Trophoblast cell (in vitro differentiated cells and primary cell): ENCODE results near the gene PIP5K1C.

Experiments used
- DNase-seq, 2 donors: peaks; one replicate each; pipeline ENCODE4 v3.0.0-alpha.2; 2016
- H2AFZ ChIP-seq: 2 replicates; pipeline ENCODE4 v1.6.1; 2013; ENCODE audit warnings: low read length, moderate library complexity, mild to moderate bottlenecking; ENCODE audit not compliant: insufficient read depth, poor library complexity
- H2AK5ac ChIP-seq: 2 replicates; pipeline ENCODE4 v1.6.1; 2013; ENCODE audit warnings: mild to moderate bottlenecking, low read length
- H2BK120ac ChIP-seq: 2 replicates; pipeline ENCODE4 v1.6.1; 2013; ENCODE audit warnings: low read length, mild to moderate bottlenecking, moderate library complexity; ENCODE audit not compliant: insufficient read depth, poor library complexity
- H2BK12ac ChIP-seq: 2 replicates; pipeline ENCODE4 v1.6.1; 2013; ENCODE audit warnings: mild to moderate bottlenecking, low read length, moderate library complexity
- H2BK5ac ChIP-seq: 2 replicates; pipeline ENCODE4 v1.6.1; 2013; ENCODE audit warnings: low read length, low read depth, moderate library complexity, mild to moderate bottlenecking; ENCODE audit not compliant: poor library complexity
- H3K14ac ChIP-seq: 2 replicates; pipeline ENCODE4 v1.6.1; 2013; ENCODE audit warnings: mild to moderate bottlenecking, low read length
- H3K18ac ChIP-seq: 2 replicates; pipeline ENCODE4 v1.6.1; 2013; ENCODE audit warnings: mild to moderate bottlenecking, low read length
- H3K23ac ChIP-seq: 2 replicates; pipeline ENCODE4 v1.6.1; 2013; ENCODE audit warnings: low read length
- H3K27ac ChIP-seq: 2 replicates; pipeline ENCODE4 v1.5.1; 2013; ENCODE audit warnings: low read depth, mild to moderate bottlenecking, inconsistent platforms, low read length, moderate library complexity
- H3K27me3 ChIP-seq: 2 replicates; pipeline ENCODE4 v1.6.1; 2013; ENCODE audit warnings: inconsistent platforms, mild to moderate bottlenecking, low read length, moderate library complexity; ENCODE audit not compliant: insufficient read depth
- H3K36me3 ChIP-seq, 2 experiments: 1 replicate in 1 of 2; 2 replicates in 1 of 2; pipeline ENCODE4 v1.6.1; 2013; ENCODE audit warnings: low read length in 2 of 2, mild to moderate bottlenecking in 2 of 2, moderate library complexity in 1 of 2; ENCODE audit not compliant: insufficient read depth in 2 of 2, control insufficient read depth in 1 of 2
- H3K4ac ChIP-seq: 2 replicates; pipeline ENCODE4 v1.6.1; 2013; ENCODE audit warnings: low read depth, mild to moderate bottlenecking, low read length, moderate library complexity
- H3K4me1 ChIP-seq, 2 experiments: 1 replicate in 1 of 2; 2 replicates in 1 of 2; pipeline ENCODE4 v1.6.1; 2013; ENCODE audit warnings: low read length in 2 of 2, mild to moderate bottlenecking in 2 of 2, moderate library complexity in 1 of 2; ENCODE audit not compliant: insufficient read depth in 2 of 2, control insufficient read depth in 1 of 2
- H3K4me2 ChIP-seq: 2 replicates; pipeline ENCODE4 v1.6.1; 2013; ENCODE audit warnings: inconsistent platforms, mild to moderate bottlenecking, low read length, moderate library complexity
- H3K4me3 ChIP-seq: 2 replicates; pipeline ENCODE4 v1.5.1; 2013; ENCODE audit warnings: mild to moderate bottlenecking, low read depth, low read length, inconsistent platforms
- H3K79me1 ChIP-seq: one replicate; pipeline ENCODE4 v1.6.1; 2013; ENCODE audit warnings: low read length
- H3K79me2 ChIP-seq: 2 replicates; pipeline ENCODE4 v1.6.1; 2013; ENCODE audit warnings: low read length, mild to moderate bottlenecking; ENCODE audit not compliant: control insufficient read depth, insufficient read depth, poor library complexity
- H3K9ac ChIP-seq: 2 replicates; pipeline ENCODE4 v1.6.1; 2013; ENCODE audit warnings: mild to moderate bottlenecking, low read length
- H3K9me3 ChIP-seq: 2 replicates; pipeline ENCODE4 v1.6.1; 2013; ENCODE audit warnings: low read depth, mild to moderate bottlenecking, control low read depth, inconsistent platforms, low read length; ENCODE audit not compliant: insufficient read depth
- H4K12ac ChIP-seq: 2 replicates; pipeline ENCODE4 v1.6.1; 2013; ENCODE audit warnings: low read depth, mild to moderate bottlenecking, low read length, moderate library complexity
- H4K8ac ChIP-seq: 2 replicates; pipeline ENCODE4 v1.6.1; 2013; ENCODE audit warnings: low read depth, mild to moderate bottlenecking, low read length, moderate library complexity
- H4K91ac ChIP-seq: one replicate; pipeline ENCODE4 v1.6.1; 2013; ENCODE audit warnings: low read depth, mild to moderate bottlenecking, low read length, moderate library complexity
- WGBS: extraction: QIAGEN DNeasy Blood & Tissue Kit; methylation state at CpG from one replicate; pipeline ENCODE4 v1.1.7; 2013; ENCODE audit warnings: missing lambda C conversion rate; ENCODE audit not compliant: insufficient read length, insufficient coverage; ENCODE audit errors: extremely low coverage; 5-methylcytosine and 5-hydroxymethylcytosine counted together

Gene PIP5K1C

GRCh38 chr19:3612330-3612729 is 87.9 kb downstream of the PIP5K1C start:
- no peak overlapping the region for H4K12ac ChIP-seq

GRCh38 chr19:3611841-3612240 is 88.4 kb downstream of the PIP5K1C start:
- Histone ChIP-seq H3K4ac (no peak overlapping the region), H2AK5ac (no peak overlapping the region), H3K79me2 (no peaks in the 10 kb centered on the region), H2BK12ac (no peak overlapping the region), H3K36me3 (peaks cover 45 to 48% of the 10 kb centered on the region in 2 experiments), H3K4me2 (no peak overlapping the region), H3K9me3 (peaks cover 2% of the 10 kb centered on the region), H2AFZ (no peak overlapping the region), H3K79me1 (no peaks in the 10 kb centered on the region), H3K27ac (no peak overlapping the region), H3K27me3 (no peaks in the 10 kb centered on the region), H3K4me3 (no peak overlapping the region), H3K23ac (no peak overlapping the region), H4K12ac (no peak overlapping the region), H3K14ac (no peak overlapping the region), H3K9ac (no peak overlapping the region), H4K91ac (no peak overlapping the region), H3K4me1 (peaks cover 4% of the 10 kb centered on the region in 2 experiments), H2BK5ac (no peak overlapping the region), H3K18ac (no peak overlapping the region), H2BK120ac (no peak overlapping the region), H4K8ac (no peak overlapping the region)
- no CpG with 5 or more reads among the region's 36 CpGs for WGBS
- DNase-seq = no peak

More at GRCh38 chr19:3612330-3612729, 87.9 kb downstream of the PIP5K1C start:
- H2BK12ac ChIP-seq = no peak overlapping the region
- no peaks in the 10 kb centered on the region for H3K79me1 ChIP-seq
- DNase-seq = no peak
- peaks cover 3 to 4% of the 10 kb centered on the region in 2 experiments for H3K4me1 ChIP-seq
- no peaks in the 10 kb centered on the region for H3K79me2 ChIP-seq
- no peak overlapping the region for H2AFZ ChIP-seq
- H3K14ac ChIP-seq = no peak overlapping the region
- H3K27ac ChIP-seq = no peak overlapping the region
- H4K91ac ChIP-seq = no peak overlapping the region
- no peak overlapping the region for H2BK120ac ChIP-seq
- no peak overlapping the region for H3K18ac ChIP-seq
- no peak overlapping the region for H4K8ac ChIP-seq
- no peak overlapping the region for H2BK5ac ChIP-seq
- no peak overlapping the region for H3K4ac ChIP-seq
- H3K23ac ChIP-seq = no peak overlapping the region
- WGBS = no CpG with 5 or more reads among the region's 33 CpGs
- no peak overlapping the region for H3K4me3 ChIP-seq
- H3K4me2 ChIP-seq = no peak overlapping the region
- no peaks in the 10 kb centered on the region for H3K27me3 ChIP-seq
- H3K9ac ChIP-seq = no peak overlapping the region
- H3K9me3 ChIP-seq = peaks cover 2% of the 10 kb centered on the region
- peaks cover 47 to 49% of the 10 kb centered on the region in 2 experiments for H3K36me3 ChIP-seq
- no peak overlapping the region for H2AK5ac ChIP-seq

- Histone ChIP-seq H2AFZ (no peak overlapping the region), H3K4me2 (no peak overlapping the region), H2BK5ac (no peak overlapping the region), H3K79me2 (no peaks in the 10 kb centered on the region), H3K4me1 (peaks cover 4 to 6% of the 10 kb centered on the region in 2 experiments), H3K27me3 (no peaks in the 10 kb centered on the region), H2BK12ac (no peak overlapping the region), H4K12ac (no peak overlapping the region), H3K4ac (no peak overlapping the region), H2AK5ac (no peak overlapping the region), H3K9me3 (peaks cover 5% of the 10 kb centered on the region), H3K27ac (no peak overlapping the region), H3K14ac (no peak overlapping the region), H3K79me1 (no peaks in the 10 kb centered on the region), H4K91ac (no peak overlapping the region), H3K4me3 (peak overlapping the region; percentile 42), H3K9ac (no peak overlapping the region), H2BK120ac (no peak overlapping the region), H3K18ac (no peak overlapping the region), H3K36me3 (peaks cover 45 to 47% of the 10 kb centered on the region in 2 experiments), H3K23ac (no peak overlapping the region), H4K8ac (no peak overlapping the region)
- no CpG with 5 or more reads among the region's 41 CpGs for WGBS
- no peak for DNase-seq
Measured at GRCh38 chr19:3610745-3611717, 89.2 kb downstream of the PIP5K1C start.

GRCh38 chr19:3609779-3610719 is 90.2 kb downstream of the PIP5K1C start:
- no peak overlapping the region for H3K14ac ChIP-seq
- H3K9ac ChIP-seq = no peak overlapping the region
- H4K8ac ChIP-seq = no peak overlapping the region
- DNase-seq = no peak
- H3K79me2 ChIP-seq = no peaks in the 10 kb centered on the region
- H3K4me1 ChIP-seq = peaks cover 4 to 6% of the 10 kb centered on the region in 2 experiments
- no peak overlapping the region for H2BK5ac ChIP-seq
- H3K18ac ChIP-seq = no peak overlapping the region
- WGBS = no CpG with 5 or more reads among the region's 24 CpGs
- no peak overlapping the region for H4K91ac ChIP-seq
- H3K36me3 ChIP-seq = peaks cover 38% of the 10 kb centered on the region in 2 experiments
- no peak overlapping the region for H3K4ac ChIP-seq
- H3K79me1 ChIP-seq = no peaks in the 10 kb centered on the region
- H3K23ac ChIP-seq = no peak overlapping the region
- no peak overlapping the region for H3K27ac ChIP-seq
- H2AK5ac ChIP-seq = no peak overlapping the region
- no peak overlapping the region for H3K4me2 ChIP-seq
- no peak overlapping the region for H2BK12ac ChIP-seq
- no peak overlapping the region for H2BK120ac ChIP-seq
- no peak overlapping the region for H3K4me3 ChIP-seq
- H2AFZ ChIP-seq = no peak overlapping the region
- H3K27me3 ChIP-seq = no peaks in the 10 kb centered on the region
- H3K9me3 ChIP-seq = peaks cover 8% of the 10 kb centered on the region
- H4K12ac ChIP-seq = no peak overlapping the region
